HEK293 (cell line): Measurements from ENCODE around the gene CCDC88C.

Experiments
- BCL11A ChIP-seq: fragments of 450-650 bp; formaldehyde crosslinking; IDR thresholded peaks from 2 replicates; pipeline ENCODE4 v1.5.1; 2016; ENCODE audit warnings: low read depth, missing biosample characterization, missing genetic modification characterization
- GFI1B ChIP-seq: fragments of 450-650 bp; formaldehyde crosslinking; IDR thresholded peaks from 2 replicates; pipeline ENCODE4 v1.5.1; 2016; ENCODE audit warnings: missing biosample characterization, missing genetic modification characterization
- HOXD13 ChIP-seq: sonication (generic); formaldehyde crosslinking; IDR thresholded peaks from 2 replicates; pipeline ENCODE4 v1.8.0; 2022; ENCODE audit warnings: missing genetic modification reagents, borderline replicate concordance
- KLF9 ChIP-seq: fragments of 450-650 bp; formaldehyde crosslinking; IDR thresholded peaks from 2 replicates; pipeline ENCODE4 v1.5.1; 2016; ENCODE audit warnings: missing biosample characterization, missing genetic modification characterization, low read depth
- OVOL3 ChIP-seq: fragments of 450-650 bp; formaldehyde crosslinking; IDR thresholded peaks from 2 replicates; pipeline ENCODE4 v1.5.1; 2016; ENCODE audit warnings: missing biosample characterization, missing genetic modification characterization
- REPIN1 ChIP-seq: fragments of 450-650 bp; formaldehyde crosslinking; IDR thresholded peaks from 2 replicates; pipeline ENCODE4 v1.5.1; 2017; ENCODE audit warnings: missing biosample characterization, missing genetic modification characterization, low read depth
- SCRT2 ChIP-seq: fragments of 450-650 bp; formaldehyde crosslinking; IDR thresholded peaks from 2 replicates; pipeline ENCODE4 v1.5.1; 2016; ENCODE audit warnings: missing biosample characterization, missing genetic modification characterization
- SP2 ChIP-seq: fragments of 450-650 bp; formaldehyde crosslinking; IDR thresholded peaks from 2 replicates; pipeline ENCODE4 v1.5.1; 2016; ENCODE audit warnings: missing biosample characterization, missing genetic modification characterization
- SP3 ChIP-seq: fragments of 450-650 bp; formaldehyde crosslinking; IDR thresholded peaks from 2 replicates; pipeline ENCODE4 v1.5.1; 2016; ENCODE audit warnings: missing biosample characterization, missing genetic modification characterization
- TSHZ1 ChIP-seq: fragments of 450-650 bp; formaldehyde crosslinking; IDR thresholded peaks from 2 replicates; pipeline ENCODE4 v1.5.1; 2016; ENCODE audit warnings: missing biosample characterization, missing genetic modification characterization, borderline replicate concordance
- YY2 ChIP-seq: fragments of 450-650 bp; formaldehyde crosslinking; IDR thresholded peaks from 2 replicates; pipeline ENCODE4 v1.5.1; 2016; ENCODE audit warnings: missing biosample characterization, missing genetic modification characterization
- ZBTB21 ChIP-seq: fragments of 450-650 bp; formaldehyde crosslinking; IDR thresholded peaks from 2 replicates; pipeline ENCODE4 v1.5.1; 2017; ENCODE audit warnings: missing biosample characterization, missing genetic modification characterization
- ZBTB8A ChIP-seq: fragments of 450-650 bp; formaldehyde crosslinking; IDR thresholded peaks from 2 replicates; pipeline ENCODE4 v1.5.1; 2016; ENCODE audit warnings: missing biosample characterization, missing genetic modification characterization
- ZIC2 ChIP-seq: fragments of 450-650 bp; formaldehyde crosslinking; IDR thresholded peaks from 2 replicates; pipeline ENCODE4 v1.5.1; 2016; ENCODE audit warnings: missing biosample characterization, missing genetic modification characterization
- ZNF114 ChIP-seq: fragments of 450-650 bp; formaldehyde crosslinking; IDR thresholded peaks from 2 replicates; pipeline ENCODE4 v1.5.0; 2017; ENCODE audit warnings: missing biosample characterization, missing genetic modification characterization
- ZNF16 ChIP-seq: fragments of 450-650 bp; formaldehyde crosslinking; IDR thresholded peaks from 2 replicates; pipeline ENCODE4 v1.5.1; 2016; ENCODE audit warnings: low read depth, missing biosample characterization, missing genetic modification characterization
- ZNF24 ChIP-seq: fragments of 450-650 bp; formaldehyde crosslinking; IDR thresholded peaks from 2 replicates; pipeline ENCODE4 v1.5.1; 2016; ENCODE audit warnings: missing biosample characterization, missing genetic modification characterization
- ZNF335 ChIP-seq: fragments of 450-650 bp; formaldehyde crosslinking; conservative IDR thresholded peaks from 2 replicates; pipeline ENCODE4 v1.5.1; 2016; ENCODE audit warnings: missing biosample characterization, missing genetic modification characterization
- ZNF350 ChIP-seq: fragments of 450-650 bp; formaldehyde crosslinking; IDR thresholded peaks from 2 replicates; pipeline ENCODE4 v1.5.0; 2017; ENCODE audit warnings: missing biosample characterization, mild to moderate bottlenecking, missing genetic modification characterization
- ZNF501 ChIP-seq: fragments of 450-650 bp; formaldehyde crosslinking; IDR thresholded peaks from 2 replicates; pipeline ENCODE4 v1.5.1; 2016; ENCODE audit warnings: missing biosample characterization, missing genetic modification characterization
- ZNF561 ChIP-seq: fragments of 450-650 bp; IDR thresholded peaks from 2 replicates; pipeline ENCODE4 v1.5.1; 2018; ENCODE audit warnings: missing biosample characterization, missing genetic modification characterization, borderline replicate concordance
- ZNF600 ChIP-seq: fragments of 450-650 bp; formaldehyde crosslinking; IDR thresholded peaks from 2 replicates; pipeline ENCODE4 v1.5.1; 2016; ENCODE audit warnings: missing biosample characterization, missing genetic modification characterization
- ZNF621 ChIP-seq: fragments of 450-650 bp; formaldehyde crosslinking; IDR thresholded peaks from 2 replicates; pipeline ENCODE4 v1.5.1; 2017; ENCODE audit warnings: missing biosample characterization, missing genetic modification characterization
- ZNF677 ChIP-seq: fragments of 450-650 bp; IDR thresholded peaks from 2 replicates; pipeline ENCODE4 v1.5.0; 2018; ENCODE audit warnings: missing biosample characterization, mild to moderate bottlenecking, missing genetic modification characterization, moderate library complexity
- ZNF785 ChIP-seq: fragments of 450-650 bp; formaldehyde crosslinking; IDR thresholded peaks from 2 replicates; pipeline ENCODE4 v1.5.1; 2016; ENCODE audit warnings: missing biosample characterization, missing genetic modification characterization
- ZSCAN23 ChIP-seq: fragments of 450-650 bp; formaldehyde crosslinking; IDR thresholded peaks from 2 replicates; pipeline ENCODE4 v1.5.1; 2016; ENCODE audit warnings: missing biosample characterization, missing genetic modification characterization
- TF ChIP-seq, protein P1 (sequence below): fragments of 450-650 bp; formaldehyde crosslinking; IDR thresholded peaks from 2 replicates; pipeline ENCODE4 v1.5.1; 2016; ENCODE audit warnings: missing biosample characterization, missing genetic modification characterization
- TF ChIP-seq, protein P2 (sequence below): fragments of 450-650 bp; formaldehyde crosslinking; optimal IDR thresholded peaks from 2 replicates; pipeline ENCODE3; 2016; ENCODE audit warnings: missing biosample characterization, mild to moderate bottlenecking, missing genetic modification characterization
- TF ChIP-seq, protein P3 (sequence below): fragments of 450-650 bp; formaldehyde crosslinking; IDR thresholded peaks from 2 replicates; pipeline ENCODE4 v1.5.1; 2017; ENCODE audit warnings: missing biosample characterization, missing genetic modification characterization

The CCDC88C gene

GRCh38 chr14:91417120-91417982, at the start of gene CCDC88C (continued):
- TF ChIP-seq, protein P1, sequence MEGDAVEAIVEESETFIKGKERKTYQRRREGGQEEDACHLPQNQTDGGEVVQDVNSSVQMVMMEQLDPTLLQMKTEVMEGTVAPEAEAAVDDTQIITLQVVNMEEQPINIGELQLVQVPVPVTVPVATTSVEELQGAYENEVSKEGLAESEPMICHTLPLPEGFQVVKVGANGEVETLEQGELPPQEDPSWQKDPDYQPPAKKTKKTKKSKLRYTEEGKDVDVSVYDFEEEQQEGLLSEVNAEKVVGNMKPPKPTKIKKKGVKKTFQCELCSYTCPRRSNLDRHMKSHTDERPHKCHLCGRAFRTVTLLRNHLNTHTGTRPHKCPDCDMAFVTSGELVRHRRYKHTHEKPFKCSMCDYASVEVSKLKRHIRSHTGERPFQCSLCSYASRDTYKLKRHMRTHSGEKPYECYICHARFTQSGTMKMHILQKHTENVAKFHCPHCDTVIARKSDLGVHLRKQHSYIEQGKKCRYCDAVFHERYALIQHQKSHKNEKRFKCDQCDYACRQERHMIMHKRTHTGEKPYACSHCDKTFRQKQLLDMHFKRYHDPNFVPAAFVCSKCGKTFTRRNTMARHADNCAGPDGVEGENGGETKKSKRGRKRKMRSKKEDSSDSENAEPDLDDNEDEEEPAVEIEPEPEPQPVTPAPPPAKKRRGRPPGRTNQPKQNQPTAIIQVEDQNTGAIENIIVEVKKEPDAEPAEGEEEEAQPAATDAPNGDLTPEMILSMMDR (tag by site-specific recombination): peak; percentile 42; the same call in 1 of the 2 replicates
- no peak for TF ChIP-seq ZNF16 (tag by site-specific recombination)
- TF ChIP-seq ZIC2: peak; percentile 75
- peak; percentile 68 for TF ChIP-seq ZNF335 (tag by site-specific recombination)
- TF ChIP-seq ZBTB8A: peak; percentile 41; the same call in 1 of the 2 replicates
- TF ChIP-seq SCRT2 (tag by site-specific recombination): peak; percentile 43
- TF ChIP-seq REPIN1 (tag by site-specific recombination): no peak
- TF ChIP-seq ZNF561 (tag by site-specific recombination): peak; percentile 22; the same call in 1 of the 2 replicates
- no peak for TF ChIP-seq BCL11A
- TF ChIP-seq ZSCAN23: no peak
- TF ChIP-seq, protein P2, sequence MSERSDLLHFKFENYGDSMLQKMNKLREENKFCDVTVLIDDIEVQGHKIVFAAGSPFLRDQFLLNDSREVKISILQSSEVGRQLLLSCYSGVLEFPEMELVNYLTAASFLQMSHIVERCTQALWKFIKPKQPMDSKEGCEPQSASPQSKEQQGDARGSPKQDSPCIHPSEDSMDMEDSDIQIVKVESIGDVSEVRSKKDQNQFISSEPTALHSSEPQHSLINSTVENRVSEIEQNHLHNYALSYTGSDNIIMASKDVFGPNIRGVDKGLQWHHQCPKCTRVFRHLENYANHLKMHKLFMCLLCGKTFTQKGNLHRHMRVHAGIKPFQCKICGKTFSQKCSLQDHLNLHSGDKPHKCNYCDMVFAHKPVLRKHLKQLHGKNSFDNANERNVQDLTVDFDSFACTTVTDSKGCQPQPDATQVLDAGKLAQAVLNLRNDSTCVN (tag by site-specific recombination): peak; percentile 79
- no peak for TF ChIP-seq TSHZ1
- TF ChIP-seq ZNF785 (tag by site-specific recombination): no peak
- TF ChIP-seq, protein P3, sequence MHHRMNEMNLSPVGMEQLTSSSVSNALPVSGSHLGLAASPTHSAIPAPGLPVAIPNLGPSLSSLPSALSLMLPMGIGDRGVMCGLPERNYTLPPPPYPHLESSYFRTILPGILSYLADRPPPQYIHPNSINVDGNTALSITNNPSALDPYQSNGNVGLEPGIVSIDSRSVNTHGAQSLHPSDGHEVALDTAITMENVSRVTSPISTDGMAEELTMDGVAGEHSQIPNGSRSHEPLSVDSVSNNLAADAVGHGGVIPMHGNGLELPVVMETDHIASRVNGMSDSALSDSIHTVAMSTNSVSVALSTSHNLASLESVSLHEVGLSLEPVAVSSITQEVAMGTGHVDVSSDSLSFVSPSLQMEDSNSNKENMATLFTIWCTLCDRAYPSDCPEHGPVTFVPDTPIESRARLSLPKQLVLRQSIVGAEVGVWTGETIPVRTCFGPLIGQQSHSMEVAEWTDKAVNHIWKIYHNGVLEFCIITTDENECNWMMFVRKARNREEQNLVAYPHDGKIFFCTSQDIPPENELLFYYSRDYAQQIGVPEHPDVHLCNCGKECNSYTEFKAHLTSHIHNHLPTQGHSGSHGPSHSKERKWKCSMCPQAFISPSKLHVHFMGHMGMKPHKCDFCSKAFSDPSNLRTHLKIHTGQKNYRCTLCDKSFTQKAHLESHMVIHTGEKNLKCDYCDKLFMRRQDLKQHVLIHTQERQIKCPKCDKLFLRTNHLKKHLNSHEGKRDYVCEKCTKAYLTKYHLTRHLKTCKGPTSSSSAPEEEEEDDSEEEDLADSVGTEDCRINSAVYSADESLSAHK (tag by site-specific recombination): no peak
- TF ChIP-seq ZNF621 (tag by site-specific recombination): no peak
- 0 out of 2 replicates have a peak, but pooled peaks have one; percentile 0 for TF ChIP-seq SP2 (tag by site-specific recombination)
- no peak for TF ChIP-seq HOXD13 (CRISPR knock-in tag)
- TF ChIP-seq ZNF677 (tag by site-specific recombination): no peak
- no peak for TF ChIP-seq ZNF24 (tag by site-specific recombination)
- no peak for TF ChIP-seq GFI1B (tag by site-specific recombination)
- no peak for TF ChIP-seq ZNF114 (tag by site-specific recombination)
- TF ChIP-seq ZNF501: no peak
- 0 out of 2 replicates have a peak, but pooled peaks have one; percentile 18 for TF ChIP-seq KLF9 (tag by site-specific recombination)
- TF ChIP-seq YY2 (tag by site-specific recombination): no peak
- peak; percentile 50; the same call in 1 of the 2 replicates for TF ChIP-seq ZNF600 (tag by site-specific recombination)
- no peak for TF ChIP-seq SP3 (tag by site-specific recombination)
- no peak for TF ChIP-seq ZBTB21 (tag by site-specific recombination)
- TF ChIP-seq ZNF350 (tag by site-specific recombination): no peak
- no peak for TF ChIP-seq OVOL3
